HG02884 (cell line): Measurements from ENCODE around the gene PTPRN2.
"Not testable (repeated sequence)": the region's sequence is repeated elsewhere in the genome, so short reads cannot be mapped to it uniquely, and the experiment has no call there.

Experiments
- ATAC-seq: cut with Tn5 transposase; IDR thresholded peaks from one replicate; pipeline ENCODE4 v1.9.1; 2021; ENCODE audit warnings: mild to moderate bottlenecking, moderate library complexity; ENCODE audit not compliant: unreplicated experiment

Gene PTPRN2

DNA sequence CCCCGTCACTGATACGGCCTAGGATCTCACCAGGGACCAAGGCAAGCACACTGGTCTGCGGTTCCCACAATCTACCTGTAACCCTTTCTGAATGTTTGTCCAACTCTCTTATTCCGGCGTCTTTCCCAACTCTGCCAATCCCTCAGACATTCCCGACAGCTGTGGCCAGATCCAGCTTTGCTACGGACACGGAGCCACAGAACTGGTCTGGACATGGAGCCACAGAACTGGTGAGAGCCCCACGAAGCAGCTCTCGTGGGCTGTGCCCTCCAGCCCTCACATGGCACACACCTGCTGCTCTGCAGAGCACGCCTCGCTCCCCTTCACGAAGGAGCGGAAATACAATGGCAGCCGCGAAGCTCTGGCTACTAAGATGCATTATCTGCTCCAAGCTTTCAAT, 874.0 kb downstream of the PTPRN2 start:
- ATAC-seq: no peak

DNA sequence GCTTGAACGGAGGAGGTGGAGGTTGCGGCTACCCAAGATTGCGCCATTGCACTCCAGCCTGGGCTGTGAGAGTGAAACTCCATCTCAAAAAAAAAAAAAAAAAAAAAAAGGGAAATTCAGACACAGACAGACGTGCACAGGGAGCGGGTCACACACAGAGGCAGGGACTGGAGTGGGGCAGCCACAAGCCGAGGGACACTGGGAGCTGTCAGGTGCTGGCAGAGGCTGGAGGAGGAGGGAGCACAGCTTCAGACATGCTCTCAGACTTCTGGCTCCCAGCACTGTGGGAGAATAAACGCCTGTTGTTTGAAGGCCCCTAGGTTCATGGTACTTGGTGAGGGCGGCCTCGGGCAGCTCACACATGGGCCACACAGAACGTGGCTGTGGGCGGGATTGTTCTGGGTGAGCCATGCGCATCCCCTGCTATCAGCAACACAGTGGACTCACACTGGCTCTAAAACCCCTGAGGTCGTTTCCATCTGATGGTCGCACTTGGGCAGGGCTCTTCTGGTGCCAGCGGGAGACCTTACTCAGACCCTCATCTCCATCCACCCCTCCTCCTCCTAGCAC, 874.9 kb downstream of the PTPRN2 start:
- ATAC-seq: no peak

DNA sequence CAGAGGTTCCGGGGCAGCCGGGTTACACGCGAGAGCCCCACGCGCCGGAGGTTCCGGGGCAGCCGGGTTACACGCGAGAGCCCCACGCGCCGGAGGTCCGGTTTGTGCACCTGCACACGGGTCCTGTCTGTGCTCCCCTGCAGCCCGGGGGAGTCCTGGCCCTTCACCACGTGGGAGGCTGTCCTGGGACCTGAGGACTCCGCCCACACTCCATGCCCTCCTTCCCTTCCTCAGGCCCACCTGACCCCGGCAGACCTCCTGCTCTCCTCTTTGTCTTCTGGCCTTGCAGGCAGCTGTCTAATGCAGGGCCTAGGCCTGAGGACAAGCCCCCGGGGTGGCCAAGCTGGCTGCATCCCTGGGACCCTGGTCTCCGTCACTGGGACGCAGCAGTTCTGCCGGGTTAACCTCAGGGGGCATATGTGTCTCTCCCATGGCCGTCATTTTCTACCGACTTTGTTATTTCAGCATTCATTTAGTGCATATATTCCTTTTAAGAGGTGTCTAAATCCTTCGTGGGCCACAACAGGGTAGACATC, 876.2 kb downstream of the PTPRN2 start:
- ATAC-seq: no peak

DNA sequence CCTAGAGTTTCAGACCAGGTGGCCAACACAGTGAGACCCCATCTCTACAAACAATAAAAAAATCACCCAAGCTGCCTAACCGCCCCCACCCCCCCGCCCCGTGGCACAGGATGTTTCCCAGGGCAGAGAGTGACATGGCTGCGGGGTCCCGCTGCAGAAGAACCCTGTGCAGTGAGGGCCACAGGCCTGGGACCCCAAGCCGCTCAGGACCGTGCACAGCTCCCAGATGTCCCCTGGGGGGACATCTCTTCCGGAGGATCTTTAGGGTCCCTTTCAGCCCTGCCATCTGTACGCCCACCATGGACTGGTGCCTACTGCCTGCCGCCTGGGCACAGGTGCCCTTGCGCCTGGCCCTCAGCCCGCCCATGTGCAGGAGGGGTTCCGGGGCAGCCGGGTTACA, 877.2 kb downstream of the PTPRN2 start:
- ATAC-seq: no peak

DNA sequence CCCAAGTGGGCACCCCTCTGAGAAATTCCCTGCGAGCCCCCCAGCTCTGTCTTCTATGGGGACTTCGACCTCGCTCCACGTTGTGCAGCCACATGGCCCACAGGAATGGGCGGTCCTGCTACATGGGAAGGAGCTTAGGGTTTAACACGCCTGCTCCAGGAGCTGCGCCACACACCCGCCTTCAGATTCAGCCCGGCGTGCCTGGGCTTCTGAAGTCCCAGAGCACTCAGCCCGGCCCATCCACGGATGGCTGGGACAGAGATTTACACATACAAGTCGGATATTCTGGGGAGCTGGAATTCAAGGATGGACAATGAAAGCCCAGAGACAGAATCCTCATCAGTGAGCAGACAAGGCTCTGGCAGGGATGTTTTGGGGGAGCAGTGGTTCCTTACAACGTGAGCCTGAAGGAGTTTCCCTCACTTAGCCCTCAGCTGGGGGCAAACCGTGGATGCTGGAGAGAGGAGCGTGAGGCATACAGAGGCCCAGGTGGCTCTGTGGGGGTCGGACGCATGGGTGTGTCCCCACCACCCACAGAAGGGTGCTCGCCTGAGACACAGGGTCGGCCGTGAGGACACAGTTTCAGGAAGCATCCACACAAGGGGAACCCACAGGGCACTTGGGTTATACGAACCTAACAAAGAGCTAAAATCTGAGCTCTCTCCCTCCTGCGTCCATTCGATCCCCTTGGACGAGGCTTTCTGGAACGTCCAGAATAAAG, 877.9 kb downstream of the PTPRN2 start:
- ATAC-seq: no peak

DNA sequence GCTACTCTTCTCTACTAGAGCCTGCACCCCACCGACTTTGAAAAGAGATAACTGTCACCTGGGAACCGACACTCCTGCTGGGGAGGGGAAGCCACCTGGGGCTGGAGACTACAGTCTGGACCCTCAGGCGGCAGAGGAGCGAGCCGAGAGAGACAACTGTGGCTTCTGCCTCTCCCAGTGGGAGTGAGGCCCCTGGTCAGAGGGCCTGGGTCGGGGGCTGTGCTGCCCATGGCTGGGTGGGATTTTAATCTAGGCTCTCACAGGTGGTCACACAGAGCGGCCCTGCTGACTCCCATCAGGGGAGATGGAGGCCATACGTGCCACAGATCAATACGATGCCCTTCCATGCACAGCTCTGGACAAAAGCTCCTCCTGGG, 878.7 kb downstream of the PTPRN2 start:
- no peak for ATAC-seq

DNA sequence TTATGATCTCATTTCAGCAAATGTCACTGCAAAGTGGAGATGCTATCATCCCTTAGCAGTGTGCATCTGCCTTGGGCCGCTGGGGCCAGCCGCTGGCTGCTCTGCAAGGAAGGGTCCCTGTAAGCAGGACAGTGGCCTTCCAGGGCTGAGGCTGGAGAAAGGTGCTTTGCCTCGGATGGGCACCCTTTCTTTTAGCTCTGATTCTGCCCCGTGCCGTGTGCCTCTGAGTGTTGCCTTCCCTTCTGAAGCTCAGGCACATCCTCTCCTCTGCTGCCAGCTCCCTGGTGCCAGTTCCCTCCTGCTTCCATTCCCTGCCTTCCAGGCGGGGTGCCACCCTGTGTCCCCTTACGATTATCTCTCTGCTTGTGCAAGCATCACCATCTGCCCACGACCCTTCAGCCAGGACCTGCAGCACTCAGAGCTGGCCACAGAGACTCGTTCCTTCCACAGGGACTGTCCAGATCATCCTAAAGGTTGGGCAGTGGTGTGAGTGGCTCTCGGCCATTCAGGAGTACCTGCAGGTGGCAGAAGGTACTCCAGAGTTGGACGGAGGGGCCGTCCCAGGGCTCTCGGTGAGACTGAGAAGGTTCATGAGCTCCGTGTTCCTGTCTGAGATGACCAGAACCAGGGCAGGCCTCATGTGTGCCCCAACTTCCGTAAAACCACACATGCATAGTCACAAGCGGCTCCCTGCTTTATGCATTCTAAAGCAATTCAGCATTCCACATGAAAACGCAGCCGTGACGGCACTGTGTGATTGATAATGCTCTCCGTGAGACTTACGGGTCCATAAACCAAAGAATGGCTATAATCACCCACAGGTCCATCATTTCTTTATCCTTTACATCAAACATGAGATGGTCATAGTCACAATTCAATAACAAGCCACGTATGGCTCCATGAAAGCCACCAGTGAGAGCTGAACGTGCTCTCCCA, 879.4 kb downstream of the PTPRN2 start:
- no peak for ATAC-seq

DNA sequence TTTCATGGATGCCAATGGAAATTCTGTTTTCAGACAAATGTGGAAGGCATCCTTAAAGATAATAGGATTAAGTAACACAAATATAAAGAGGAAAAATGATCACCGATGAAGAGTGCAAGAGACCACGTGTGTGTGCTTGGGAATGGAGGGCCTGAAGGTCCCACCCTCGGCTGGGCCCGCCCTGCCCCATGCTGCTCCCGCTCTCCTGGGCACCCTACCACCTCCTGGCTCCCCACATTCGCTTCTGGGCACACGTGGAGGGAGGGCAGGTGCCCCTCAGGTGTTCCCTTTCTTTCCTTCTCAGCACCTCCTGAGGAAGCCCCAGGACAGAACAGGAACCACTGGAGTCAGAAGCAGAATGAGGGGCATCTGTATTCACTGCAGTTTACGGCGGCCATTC, 883.3 kb downstream of the PTPRN2 start:
- no peak for ATAC-seq

DNA sequence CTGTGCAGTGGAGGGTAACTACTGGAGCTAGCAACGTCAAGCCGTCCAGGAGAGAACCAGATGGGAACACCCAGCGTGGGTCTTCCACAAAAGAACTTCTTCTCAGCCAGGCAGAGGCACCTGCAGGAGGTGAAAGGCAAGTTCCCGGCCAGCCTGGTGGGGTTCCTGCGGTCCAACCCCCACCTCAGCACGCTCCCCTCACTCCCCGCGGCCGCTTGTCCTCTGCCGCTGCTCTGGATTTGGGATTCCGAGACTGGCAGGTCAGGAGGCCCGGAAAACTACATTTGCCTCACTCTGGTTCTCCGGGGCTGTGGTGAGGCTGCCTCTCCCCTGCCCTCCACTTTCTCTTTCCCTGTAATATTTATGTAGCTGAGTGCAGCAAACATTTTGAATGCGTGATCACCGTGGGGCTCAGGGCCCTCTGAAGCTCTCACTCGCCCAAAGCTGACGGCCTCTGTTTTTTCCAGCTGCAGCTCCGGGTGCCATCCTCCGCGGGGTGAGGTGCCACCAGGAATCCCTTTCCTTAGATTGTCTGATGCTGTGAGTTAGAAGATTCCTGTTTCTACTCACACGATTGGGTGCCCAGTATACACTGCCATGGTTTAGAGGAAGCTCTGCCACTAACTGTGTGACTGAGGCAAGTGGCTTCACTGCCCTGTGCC, 884.0 kb downstream of the PTPRN2 start:
- no peak for ATAC-seq

DNA sequence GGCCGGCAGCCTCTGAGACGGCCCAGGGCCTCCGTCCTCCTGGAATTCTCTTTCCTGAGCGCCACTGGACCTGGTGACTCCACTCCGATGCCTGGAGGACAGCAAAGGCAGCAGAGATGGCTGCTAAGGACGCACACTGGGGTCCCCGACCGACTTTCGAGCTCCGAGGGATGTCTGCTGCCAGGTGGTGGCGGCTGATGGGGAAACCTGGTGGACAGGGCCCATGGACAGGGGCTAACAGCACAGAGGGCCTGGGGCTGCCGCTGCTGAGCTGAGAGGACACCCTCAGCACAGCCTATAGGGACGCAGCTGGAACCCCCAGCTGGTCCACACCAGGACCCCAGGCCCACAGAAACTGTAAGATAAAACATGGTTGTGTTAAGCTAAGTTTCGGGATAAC, 884.5 kb downstream of the PTPRN2 start:
- no peak for ATAC-seq

DNA sequence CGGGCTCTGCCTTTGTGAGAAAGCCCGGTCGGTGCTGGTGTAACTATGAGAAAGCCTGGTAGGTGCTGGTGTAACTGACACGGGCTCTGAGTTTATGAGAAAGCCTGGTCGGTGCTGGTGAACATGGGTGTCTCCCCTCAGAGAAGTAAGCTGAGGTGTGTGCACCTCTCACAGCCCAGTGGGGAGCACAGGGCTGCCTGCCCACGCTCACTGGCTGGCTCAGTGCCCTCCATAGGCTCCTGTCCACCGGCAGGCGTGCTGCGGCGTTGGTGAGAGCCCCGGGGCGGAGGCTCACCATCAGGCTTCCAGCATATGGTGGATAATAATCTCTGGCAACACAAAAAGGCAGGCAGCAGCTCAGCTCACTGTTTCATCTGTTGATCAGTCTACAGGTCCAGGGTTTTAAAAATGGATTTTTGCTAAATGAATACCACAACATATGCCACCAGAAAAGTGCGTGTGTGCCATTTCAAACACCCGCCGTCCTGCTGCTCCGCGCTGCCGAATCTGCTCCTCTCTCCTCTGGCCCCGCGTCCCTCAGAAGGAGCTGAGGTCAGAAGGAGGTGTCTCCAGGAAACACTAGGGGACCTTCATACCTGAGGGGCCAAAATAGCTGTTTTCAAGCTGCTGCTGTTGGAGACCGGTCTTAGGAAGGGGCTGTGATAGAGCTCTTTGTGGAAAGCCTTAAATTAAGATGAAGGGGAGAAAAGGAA, 885.2 kb downstream of the PTPRN2 start:
- ATAC-seq: no peak

DNA sequence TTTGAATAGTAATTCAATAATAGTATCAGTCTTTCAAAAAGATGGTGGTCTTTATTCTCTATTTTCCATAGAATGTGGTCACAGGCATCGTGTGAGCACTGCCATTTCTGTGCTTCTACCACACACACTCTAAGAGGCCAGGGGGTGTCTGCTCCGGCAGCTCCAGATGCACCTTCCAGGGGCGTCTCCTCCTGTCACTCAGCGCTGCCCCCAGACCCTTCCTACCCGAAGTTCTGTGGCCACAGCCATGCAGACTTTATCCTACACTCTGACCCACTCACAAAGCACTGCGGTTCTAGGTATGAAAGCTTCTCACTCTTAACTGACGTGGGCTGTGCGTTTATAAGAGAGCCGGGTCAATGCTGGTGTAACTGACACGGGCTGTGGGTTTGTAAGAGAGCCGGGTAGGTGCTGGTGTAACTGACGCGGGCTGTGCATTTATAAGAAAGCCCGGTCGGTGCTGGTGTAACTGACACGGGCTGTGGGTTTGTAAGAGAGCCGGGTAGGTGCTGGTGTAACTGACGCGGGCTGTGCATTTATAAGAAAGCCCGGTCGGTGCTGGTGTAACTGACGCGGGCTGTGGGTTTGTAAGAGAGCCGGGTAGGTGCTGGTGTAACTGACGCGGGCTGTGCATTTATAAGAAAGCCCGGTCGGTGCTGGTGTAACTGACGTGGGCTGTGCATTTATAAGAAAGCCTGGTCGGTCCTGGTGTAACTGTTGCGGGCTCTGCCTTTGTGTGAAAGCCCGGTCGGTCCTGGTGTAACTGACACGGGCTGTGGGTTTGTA, 886.0 kb downstream of the PTPRN2 start:
- ATAC-seq: not testable (repeated sequence)

DNA sequence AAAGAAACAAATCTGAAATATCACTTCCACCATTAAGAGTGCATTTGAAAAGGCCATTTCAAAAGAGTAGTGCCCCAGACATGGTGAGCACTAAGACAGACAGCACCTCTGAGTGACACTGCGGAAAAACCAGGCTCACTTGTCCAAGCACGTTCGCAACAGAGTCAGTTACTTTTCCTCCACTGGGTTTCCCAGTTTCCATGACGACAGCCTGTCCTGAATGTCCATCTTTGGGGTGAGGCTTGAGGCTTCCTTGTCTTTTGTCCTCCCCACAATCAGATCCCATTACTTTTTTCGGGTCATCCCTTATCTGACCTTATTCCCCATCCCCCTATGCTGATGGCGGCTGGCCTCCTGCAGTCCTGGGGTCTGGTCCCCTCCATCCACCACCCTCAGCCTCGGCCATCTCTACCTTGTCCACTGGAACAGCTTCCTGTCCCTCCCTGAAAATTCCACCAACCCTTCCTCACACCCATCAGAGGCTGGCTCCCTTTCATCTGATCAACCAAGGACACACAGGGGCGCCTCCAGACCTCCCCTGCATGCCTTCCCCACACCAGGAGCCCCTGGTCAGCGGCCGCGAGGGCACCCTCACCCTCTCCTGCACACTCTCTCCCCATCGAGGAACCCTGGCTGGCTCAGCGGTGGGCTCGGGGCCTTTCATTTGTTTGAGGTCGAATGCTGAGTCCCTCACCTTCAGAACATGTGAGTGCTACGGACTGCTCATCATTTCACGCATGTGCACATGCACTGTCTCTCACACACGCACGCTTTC, 887.2 kb downstream of the PTPRN2 start:
- ATAC-seq: no peak

DNA sequence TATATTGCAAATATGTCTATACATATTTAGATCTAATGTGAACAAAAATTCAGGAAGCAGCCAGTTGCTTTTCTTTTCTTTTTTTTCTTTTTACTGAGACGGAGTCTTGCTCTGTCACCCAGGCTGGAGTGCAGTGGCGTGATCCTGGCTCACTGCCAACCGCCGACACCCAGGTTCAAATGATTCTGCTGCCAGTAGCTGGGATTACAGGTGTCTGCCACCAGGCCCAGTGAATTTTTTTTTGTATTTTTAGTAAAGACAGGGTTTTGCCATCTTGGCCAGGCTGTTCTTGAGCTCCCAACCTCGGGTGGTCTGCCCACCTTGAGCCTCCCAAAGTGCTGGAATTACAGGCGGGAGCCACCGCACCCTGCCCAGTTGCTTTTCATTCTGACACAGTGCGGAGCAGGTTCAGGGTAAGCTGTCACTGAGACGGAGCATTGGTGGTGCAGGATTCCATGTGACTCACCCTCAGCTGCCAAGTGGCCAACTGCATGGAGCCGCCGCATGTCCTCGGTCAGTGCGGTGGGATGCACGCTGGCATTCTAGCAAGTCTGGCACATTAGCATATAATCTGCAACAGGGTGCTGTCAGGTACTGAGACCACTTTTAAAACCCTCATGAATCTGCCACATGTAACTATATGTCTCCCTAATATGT, 888.1 kb downstream of the PTPRN2 start:
- ATAC-seq: no peak

DNA sequence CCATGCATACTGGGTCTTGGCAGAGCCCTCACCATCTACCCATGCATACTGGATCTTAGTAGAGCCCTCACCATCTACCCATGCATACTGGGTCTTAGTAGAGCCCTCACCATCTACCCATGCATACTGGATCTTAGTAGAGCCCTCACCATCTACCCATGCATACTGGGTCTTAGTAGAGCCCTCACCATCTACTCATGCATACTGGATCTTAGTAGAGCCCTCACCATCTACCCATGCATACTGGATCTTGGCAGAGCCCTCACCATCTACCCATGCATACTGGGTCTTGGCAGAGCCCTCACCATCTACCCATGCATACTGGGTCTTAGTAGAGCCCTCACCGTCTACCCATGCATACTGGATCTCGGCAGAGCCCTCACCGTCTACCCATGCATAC, 890.3 kb downstream of the PTPRN2 start:
- not testable (repeated sequence) for ATAC-seq

DNA sequence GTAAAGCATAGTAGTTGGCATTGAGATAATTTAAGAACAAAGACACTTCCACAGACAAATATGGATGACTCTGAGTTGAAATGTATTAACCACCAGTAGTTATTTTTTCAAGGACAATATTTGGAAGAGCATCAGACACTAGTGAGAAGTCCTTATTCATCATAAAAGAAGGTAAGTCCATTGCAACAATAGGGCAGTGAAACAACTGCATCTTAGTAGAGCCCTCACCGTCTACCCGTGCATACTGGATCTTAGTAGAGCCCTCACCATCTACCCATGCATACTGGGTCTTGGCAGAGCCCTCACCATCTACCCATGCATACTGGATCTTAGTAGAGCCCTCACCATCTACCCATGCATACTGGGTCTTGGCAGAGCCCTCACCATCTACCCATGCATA, 892.0 kb downstream of the PTPRN2 start:
- ATAC-seq: not testable (repeated sequence)

DNA sequence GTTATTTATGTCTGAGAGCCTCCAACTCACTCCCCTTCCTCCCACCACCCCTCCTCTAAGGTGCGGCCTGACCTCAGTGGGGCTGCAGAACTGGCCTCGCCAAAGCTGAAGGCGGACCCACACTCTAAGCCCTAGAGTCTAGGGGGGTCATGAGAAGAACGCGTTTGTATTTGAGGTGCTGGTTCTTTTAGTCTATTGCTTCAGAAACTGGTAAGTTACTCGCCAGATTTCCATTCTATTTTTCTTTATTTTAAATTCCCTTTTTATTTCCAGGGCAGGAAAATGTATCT, 893.3 kb downstream of the PTPRN2 start:
- no peak for ATAC-seq

DNA sequence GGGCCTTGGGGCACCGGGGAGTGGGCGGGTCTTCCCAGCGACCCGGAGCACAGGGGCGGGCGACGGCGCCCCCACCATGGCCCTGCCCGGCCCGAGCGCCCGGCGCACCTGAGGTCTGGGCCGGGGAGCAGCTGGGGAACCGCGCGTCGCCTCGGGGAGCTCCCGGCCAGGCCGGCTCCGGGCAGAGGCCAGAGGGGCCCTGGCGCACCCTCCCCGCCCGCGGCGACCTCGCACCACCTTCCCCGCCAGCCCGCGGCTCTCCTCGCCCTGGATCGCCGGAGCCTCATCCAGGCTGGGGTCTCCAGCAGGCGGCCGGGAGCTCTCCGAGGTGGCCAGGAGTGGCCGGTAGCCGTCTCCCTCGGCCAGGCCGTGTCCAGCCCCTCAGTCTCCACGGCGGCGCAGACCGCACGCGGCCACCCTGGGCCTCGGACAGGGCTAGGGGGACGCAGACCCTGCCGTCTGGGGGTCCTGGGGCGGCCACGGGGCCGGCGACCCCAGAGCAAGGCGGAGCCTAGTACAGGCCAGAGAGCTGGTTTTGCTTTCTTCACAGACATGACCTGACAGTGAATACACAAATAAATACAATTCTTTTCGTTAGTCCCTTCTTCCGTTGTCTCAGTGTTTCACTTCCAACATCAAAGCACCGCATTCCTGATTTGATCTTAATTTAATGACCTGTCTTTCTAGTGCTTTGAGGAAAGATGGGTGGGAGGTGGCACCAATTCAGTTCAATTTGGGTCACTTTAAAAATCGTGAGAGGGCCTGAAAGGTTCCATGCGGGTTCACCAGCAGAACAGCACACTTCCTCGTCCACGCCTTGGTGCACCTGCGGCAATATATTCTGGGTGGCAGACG, 893.9 kb downstream of the PTPRN2 start:
- no peak for ATAC-seq
